Right ventricle myocardium superior (tissue), 1 donor: Measurements from ENCODE around the gene RNF212. TPM values are rescaled to one million over a fixed set of nuclear protein-coding genes. Genes with fewer than 3 reads are reported as not detected.

Experiments
- ATAC-seq: fragments of 200-7000 bp; cut with Tn5 transposase; one replicate; pipeline ENCODE4 v1.9.1; 2020; ENCODE audit warnings: mild to moderate bottlenecking; ENCODE audit not compliant: poor library complexity
- DNase-seq: peaks from one replicate; pipeline ENCODE4 v3.0.0-alpha.2; 2020
- intact Hi-C: fragments of 100-400 bp; cut with DNase I; formaldehyde crosslinking; loops from one replicate; pipeline ENCODE4 v1.11.2; 2022
- total RNA-seq: library from RNA; stranded (reverse); fragmentation: NEBNext Ultra II Directional; extraction: Animal tissue kit (Norgen Biotek cat#: 25700); gene quantifications from one replicate; pipeline ENCODE4 v1.2.1, GENCODE V29; 2021
- donor health status: DM: no; HTN: yes; CAD: no; lungs with severe emphysema.

Gene RNF212
- total RNA-seq, 1 donor from 2014 or later: 0.30 TPM

DNA sequence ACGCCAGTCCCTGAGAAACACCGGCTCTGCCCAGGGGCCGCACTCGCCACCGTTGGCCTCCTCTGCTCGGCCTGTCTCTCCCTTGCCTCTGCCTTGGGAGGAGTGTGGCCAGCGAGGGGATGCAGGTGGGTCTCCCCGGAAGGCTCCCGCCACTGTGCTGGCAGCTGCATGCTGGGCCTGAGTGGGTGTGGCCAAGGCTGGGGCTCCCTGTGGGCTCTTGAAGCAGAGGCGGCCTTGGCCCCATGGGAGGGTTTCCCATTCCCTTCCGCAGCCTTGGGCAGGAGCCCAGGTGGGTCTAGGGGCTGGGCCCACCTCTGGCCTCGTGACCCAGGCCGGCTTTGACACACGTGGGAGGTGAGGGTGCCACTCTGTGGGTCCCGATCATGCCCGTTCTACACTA, 82.8 kb downstream of the RNF212 start:
- intact Hi-C loops: no loop called here
- DNase-seq: no peak
- no peak for ATAC-seq

DNA sequence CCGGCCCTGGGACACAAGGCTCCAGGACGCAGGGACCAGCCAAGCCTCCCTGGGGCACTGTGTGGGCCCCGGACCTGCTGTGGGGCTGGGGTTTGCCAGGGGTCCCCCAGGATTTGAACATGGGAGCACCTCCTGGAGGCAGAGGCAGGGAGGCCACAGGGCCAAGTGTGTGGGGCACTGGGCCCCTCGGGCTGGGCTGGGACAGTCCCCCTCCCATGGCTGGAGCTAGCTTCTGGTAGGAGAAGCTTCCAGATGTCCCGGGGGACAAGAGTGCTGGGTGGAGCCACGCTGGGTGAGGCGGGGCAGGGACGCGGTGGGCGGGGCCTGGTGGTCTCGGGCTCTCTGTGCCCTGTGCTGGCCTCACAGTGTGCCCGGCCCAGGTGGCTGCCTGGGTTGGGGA, 83.3 kb downstream of the RNF212 start:
- intact Hi-C loops: no loop called here
- DNase-seq (no peak), ATAC-seq (no peak)

DNA sequence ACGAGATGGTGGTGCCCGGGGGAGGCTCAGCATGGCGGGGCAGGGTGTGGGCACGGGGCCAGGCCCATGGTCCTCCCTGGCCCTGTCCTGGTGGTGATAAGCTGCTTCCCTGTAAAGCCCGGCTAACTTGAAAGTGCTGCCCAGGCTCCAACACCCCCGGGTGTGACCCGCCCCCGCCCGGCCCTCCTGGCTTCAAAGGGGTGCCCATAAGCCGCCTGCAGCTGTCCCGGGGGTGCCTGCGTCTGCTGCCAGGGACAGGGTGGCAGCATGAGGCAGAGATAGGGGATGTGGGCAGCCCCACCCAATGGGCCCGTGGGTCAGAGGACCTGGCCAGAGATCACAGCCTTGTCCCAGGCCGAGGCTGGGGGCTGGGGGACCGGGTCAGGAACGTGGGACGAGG, 83.8 kb downstream of the RNF212 start:
- ATAC-seq (no peak), DNase-seq (no peak)
- intact Hi-C loops: no loop called here

DNA sequence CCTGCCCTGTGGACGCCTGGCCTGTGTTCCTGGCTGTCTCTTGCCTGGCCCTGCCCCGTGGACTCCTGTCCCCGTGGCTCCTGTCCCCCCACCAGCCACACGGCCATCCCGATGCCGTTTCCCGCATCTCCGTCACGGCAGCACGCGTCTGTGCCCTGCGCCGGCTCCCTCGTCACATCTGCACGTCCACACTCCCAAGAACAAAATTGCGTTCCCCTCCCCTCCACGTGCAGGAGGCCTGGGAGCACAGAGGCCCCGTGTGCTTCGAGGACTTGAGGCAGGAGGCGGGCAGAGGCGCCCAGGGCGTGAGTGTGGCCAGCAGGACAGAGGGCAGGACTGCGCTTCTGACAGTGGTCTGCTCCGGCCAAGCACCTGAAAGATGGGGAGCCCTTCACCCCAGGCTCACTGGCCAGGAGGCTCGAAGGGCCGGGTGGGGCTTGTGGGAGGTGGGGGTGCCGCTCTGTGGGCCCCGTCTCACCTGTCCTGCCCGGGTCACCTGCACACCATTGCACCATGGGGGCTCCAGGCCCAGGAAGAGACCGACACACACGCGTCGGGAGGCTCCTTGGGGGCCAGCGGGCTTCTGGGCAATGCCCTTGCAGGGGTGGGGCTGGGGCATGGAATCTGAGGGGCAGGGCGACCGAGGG, 84.7 kb downstream of the RNF212 start:
- no peak for ATAC-seq
- intact Hi-C loops: no loop called here
- no peak for DNase-seq

DNA sequence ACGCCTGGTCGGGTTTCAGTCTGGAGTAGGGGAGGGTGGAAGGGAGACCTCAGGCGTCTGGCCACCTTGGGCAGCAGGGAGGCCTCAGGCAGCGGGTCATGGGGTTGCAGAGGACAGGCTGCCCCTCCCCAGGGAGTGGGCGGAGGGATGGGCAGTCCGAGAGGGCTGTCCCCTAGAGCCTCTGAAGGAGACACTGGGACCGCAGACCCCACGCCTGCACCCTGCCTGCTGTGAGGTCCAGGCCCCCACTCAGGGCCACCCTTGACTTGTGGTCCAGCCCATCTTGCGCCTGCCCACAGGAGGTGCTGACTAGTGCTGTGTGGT, 85.5 kb downstream of the RNF212 start:
- intact Hi-C loops: no loop called here
- ATAC-seq (no peak), DNase-seq (no peak)

DNA sequence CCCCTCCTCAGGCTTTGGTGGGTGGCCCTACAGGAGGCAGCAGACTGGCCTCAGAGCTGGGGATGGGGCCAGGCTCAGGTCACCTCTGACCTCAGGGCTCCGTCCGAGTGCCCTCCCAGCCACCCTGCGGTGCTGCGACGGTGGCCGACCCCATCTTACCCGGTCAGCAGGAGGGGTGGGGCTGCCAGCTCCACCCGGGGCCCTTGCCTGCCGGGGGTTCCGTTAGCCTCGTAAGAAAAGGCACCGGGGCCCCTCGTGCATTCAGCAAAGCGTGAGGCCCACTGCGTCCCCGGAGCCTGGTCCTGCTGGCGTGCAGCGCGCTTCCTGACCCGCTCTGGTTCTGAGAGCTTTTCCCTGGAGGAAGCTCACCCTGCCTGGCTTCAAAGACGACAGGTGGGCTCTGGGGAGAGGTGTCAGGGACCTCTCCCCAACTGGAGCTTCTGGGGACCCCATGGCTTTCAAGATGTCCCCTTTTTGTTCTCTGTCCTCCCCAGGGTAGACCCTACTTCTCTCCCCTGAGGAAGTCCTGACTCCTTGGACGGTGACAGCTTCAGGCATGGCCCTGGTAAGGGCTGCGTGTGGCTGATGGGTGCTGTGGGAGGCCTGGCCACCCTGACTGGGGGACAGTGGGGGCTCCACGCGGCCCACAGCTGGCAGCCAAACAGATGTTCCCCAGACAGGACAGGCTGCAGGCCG, 86.0 kb downstream of the RNF212 start:
- no peak for ATAC-seq
- intact Hi-C loops: no loop called here
- no peak for DNase-seq

DNA sequence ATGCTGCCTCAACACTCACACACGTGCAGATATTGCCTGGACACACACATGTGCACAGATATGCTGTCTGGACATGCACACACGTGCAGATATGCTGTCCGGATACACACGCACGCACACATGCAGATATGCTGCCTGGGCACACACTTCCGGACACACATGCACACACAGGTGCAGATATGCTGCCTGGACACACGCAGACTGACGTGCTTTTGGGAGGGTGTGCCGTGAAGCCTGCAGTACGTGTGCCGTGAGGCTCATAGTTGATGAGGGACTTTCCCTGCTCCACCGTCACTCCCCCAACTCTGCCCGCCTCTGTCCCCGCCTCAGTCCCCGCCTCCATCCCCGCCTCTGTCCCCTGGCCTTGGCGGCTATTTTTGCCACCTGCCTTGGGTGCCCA, 87.2 kb downstream of the RNF212 start:
- ATAC-seq: peak; percentile 77
- no peak for DNase-seq
- intact Hi-C loops: no loop called here

DNA sequence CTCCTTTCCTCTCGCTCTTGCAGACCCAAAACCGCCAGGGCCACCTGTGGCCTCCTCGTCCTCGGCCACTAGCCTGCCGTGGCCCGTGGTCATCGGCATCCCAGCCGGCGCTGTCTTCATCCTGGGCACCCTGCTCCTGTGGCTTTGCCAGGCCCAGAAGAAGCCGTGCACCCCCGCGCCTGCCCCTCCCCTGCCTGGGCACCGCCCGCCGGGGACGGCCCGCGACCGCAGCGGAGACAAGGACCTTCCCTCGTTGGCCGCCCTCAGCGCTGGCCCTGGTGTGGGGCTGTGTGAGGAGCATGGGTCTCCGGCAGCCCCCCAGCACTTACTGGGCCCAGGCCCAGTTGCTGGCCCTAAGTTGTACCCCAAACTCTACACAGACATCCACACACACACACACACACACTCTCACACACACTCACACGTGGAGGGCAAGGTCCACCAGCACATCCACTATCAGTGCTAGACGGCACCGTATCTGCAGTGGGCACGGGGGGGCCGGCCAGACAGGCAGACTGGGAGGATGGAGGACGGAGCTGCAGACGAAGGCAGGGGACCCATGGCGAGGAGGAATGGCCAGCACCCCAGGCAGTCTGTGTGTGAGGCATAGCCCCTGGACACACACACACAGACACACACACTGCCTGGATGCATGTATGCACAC, 88.3 kb downstream of the RNF212 start:
- intact Hi-C loops: no loop called here
- ATAC-seq (no peak), DNase-seq (no peak)

DNA sequence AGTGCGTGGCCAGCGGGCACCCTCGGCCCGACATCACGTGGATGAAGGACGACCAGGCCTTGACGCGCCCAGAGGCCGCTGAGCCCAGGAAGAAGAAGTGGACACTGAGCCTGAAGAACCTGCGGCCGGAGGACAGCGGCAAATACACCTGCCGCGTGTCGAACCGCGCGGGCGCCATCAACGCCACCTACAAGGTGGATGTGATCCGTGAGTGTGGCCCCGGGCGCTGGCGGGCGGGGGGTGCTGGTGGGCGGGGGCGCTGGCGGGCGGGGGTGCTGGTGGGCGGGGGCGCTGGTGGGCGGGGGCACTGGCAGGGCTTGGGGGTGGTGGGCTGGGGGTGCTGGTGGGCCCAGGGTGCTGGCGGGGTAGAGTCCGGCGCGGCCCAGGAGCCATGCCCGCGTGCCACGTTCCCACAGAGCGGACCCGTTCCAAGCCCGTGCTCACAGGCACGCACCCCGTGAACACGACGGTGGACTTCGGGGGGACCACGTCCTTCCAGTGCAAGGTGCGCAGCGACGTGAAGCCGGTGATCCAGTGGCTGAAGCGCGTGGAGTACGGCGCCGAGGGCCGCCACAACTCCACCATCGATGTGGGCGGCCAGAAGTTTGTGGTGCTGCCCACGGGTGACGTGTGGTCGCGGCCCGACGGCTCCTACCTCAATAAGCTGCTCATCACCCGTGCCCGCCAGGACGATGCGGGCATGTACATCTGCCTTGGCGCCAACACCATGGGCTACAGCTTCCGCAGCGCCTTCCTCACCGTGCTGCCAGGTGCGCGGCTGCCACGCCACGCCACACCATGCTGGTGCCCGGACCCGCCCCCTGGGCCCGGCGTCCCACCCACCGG, 89.2 kb downstream of the RNF212 start:
- ATAC-seq: no peak
- no peak for DNase-seq
- intact Hi-C loops: no loop called here

DNA sequence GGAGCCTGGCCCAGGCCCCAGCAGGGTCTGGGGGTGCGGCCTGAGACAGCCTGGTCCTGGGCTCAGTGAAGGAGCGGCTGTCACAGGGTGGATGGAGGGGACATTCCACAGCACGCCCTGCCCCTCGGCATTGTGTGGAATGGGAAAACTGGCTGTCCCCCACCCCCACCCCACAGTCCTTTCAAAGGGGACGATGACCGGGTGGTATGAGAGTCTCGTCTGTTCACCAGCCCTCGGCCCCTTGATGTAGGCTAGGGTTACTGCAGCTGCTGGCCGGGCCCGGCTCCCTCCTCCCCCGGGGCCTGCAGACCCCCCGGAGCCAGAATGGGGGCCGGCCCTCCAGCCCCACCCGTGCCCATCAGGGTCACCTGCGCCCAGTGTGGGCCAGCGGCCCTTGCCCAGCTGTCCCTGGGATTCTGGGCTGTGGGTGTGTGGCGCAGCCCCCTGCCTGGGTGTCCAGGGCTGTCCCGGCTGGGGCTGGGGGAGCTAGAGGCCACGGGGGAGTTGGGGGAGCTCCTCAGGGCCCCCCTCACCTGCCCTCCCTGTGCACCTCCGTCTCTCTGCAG, 90.2 kb downstream of the RNF212 start:
- DNase-seq (no peak), ATAC-seq (no peak)
- intact Hi-C loops: no loop called here

DNA sequence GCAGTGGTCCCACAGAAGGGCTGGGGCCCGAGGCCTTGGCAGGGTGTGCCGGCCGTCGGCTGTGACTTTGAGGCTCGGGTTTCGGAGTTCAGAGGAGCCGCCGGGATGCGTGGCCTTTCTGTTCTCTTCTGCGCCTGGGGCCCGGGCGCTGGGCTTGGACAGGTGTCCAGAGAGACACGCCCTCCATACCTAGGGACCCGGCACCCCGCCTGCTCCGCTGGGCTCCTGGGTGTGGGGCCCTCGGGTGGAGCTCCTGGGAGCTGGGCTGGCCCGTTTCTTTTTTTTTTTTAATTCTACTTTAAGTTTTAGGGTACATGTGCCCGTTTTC, 90.7 kb downstream of the RNF212 start:
- DNase-seq: no peak
- ATAC-seq: no peak
- intact Hi-C loops: no loop called here

DNA sequence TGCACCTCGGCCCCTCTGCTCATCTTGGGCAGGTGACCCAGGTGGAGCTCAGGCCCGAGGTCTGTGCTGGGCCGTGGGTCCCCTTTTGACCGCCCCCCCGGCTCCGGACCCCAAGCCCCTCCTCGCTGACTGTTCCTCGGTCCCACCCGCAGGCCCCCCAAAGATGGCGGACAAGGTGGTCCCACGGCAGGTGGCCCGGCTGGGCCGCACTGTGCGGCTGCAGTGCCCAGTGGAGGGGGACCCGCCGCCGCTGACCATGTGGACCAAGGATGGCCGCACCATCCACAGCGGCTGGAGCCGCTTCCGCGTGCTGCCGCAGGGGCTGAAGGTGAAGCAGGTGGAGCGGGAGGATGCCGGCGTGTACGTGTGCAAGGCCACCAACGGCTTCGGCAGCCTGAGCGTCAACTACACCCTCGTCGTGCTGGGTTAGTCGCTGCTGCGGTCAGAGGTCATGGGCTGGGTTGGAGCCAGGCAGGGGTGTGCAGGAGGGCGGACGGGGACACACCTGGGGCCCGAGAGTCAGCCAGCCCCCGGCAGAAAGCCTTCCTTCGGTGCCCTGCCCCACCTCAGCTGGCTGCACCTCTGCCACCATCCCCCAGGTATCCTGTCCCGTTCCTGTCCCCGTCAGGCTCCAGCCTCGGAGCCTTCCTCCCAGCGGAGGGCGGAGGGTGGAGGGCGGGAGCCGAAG, 91.2 kb downstream of the RNF212 start:
- intact Hi-C loops: no loop called here
- DNase-seq (no peak), ATAC-seq (no peak)

Other genes starting within 250 kb of the RNF212 start
- 27.9 TPM for gene GAK, start 181.2 kb downstream of the RNF212 start, total RNA-seq
- gene TMEM175, start 181.1 kb downstream of the RNF212 start, total RNA-seq: 14.9 TPM
- gene DGKQ, start 140.0 kb downstream of the RNF212 start, total RNA-seq: 3.3 TPM
- gene IDUA, start 126.5 kb downstream of the RNF212 start, total RNA-seq: 8.4 TPM
- gene SLC26A1, start 120.2 kb downstream of the RNF212 start, total RNA-seq: 0.19 TPM
- gene FGFRL1, start 101.9 kb downstream of the RNF212 start, total RNA-seq: 22.2 TPM
- 15.6 TPM for gene SPON2, start 59.0 kb upstream of the RNF212 start, total RNA-seq
- gene CTBP1, start 135.6 kb upstream of the RNF212 start, total RNA-seq: 133 TPM
- gene MAEA, start 176.3 kb upstream of the RNF212 start, total RNA-seq: 50.3 TPM
- 6.7 TPM for gene UVSSA, start 233.6 kb upstream of the RNF212 start, total RNA-seq